ENCODE results near the gene LRFN2.

GRCh38 chr6:40532349-40533000, 54.7 kb downstream of the LRFN2 start:
- TF ChIP-seq, protein P1, sequence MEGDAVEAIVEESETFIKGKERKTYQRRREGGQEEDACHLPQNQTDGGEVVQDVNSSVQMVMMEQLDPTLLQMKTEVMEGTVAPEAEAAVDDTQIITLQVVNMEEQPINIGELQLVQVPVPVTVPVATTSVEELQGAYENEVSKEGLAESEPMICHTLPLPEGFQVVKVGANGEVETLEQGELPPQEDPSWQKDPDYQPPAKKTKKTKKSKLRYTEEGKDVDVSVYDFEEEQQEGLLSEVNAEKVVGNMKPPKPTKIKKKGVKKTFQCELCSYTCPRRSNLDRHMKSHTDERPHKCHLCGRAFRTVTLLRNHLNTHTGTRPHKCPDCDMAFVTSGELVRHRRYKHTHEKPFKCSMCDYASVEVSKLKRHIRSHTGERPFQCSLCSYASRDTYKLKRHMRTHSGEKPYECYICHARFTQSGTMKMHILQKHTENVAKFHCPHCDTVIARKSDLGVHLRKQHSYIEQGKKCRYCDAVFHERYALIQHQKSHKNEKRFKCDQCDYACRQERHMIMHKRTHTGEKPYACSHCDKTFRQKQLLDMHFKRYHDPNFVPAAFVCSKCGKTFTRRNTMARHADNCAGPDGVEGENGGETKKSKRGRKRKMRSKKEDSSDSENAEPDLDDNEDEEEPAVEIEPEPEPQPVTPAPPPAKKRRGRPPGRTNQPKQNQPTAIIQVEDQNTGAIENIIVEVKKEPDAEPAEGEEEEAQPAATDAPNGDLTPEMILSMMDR (IDR thresholded peaks at IDR 0.05), result no peak
- TF ChIP-seq ZFX (IDR thresholded peaks at IDR 0.05; ENCODE audit: borderline replicate concordance), result no peak

All from 22Rv1 (cell line).